T-helper 1 cell (primary cell): ENCODE measurements around the gene CCNI.
"Not testable (repeated sequence)": the region's sequence is repeated elsewhere in the genome, so short reads cannot be mapped to it uniquely, and the experiment has no call there.

ENCODE experiments used
- DNase-seq, 5 donors: peaks; one replicate each; pipeline ENCODE4 v3.0.0-alpha.2; 2012 to 2020

The CCNI gene

GRCh38 chr4:77080806-77081205, 5.0 kb upstream of the CCNI start:
- DNase-seq: not testable (repeated sequence)

- DNase-seq: no peak
These were observed 3.5 kb upstream of the CCNI start for GRCh38 chr4:77079281-77079680.

- no peak for DNase-seq
These were observed 2.6 kb upstream of the CCNI start for GRCh38 chr4:77078401-77078800.

- DNase-seq: peak in 1 of 5 donors; percentile 18
These were observed 1.3 kb upstream of the CCNI start for GRCh38 chr4:77076889-77077635.

- peak; percentile 64 to 88 (median 76) for DNase-seq
These were observed 571 bp downstream of the CCNI start for GRCh38 chr4:77074981-77075855.

GRCh38 chr4:77074381-77074831, 1.4 kb downstream of the CCNI start:
- no peak for DNase-seq

GRCh38 chr4:77073981-77074380, 1.8 kb downstream of the CCNI start:
- DNase-seq: no peak

GRCh38 chr4:77073106-77073809, 2.5 kb downstream of the CCNI start:
- no peak for DNase-seq

GRCh38 chr4:77072195-77072753, 3.5 kb downstream of the CCNI start:
- DNase-seq: peak in 4 of 5 donors; percentile 12 to 45 (median 40)

- not testable (repeated sequence) for DNase-seq
These were observed 6.3 kb downstream of the CCNI start for GRCh38 chr4:77069514-77069913.

- no peak for DNase-seq
These were observed 10.4 kb downstream of the CCNI start for GRCh38 chr4:77065382-77065781.

- DNase-seq: no peak
These were observed 12.9 kb downstream of the CCNI start for GRCh38 chr4:77062856-77063255.

GRCh38 chr4:77052352-77052751, 23.4 kb downstream of the CCNI start:
- peak; percentile 19 to 62 (median 42) for DNase-seq

GRCh38 chr4:77050962-77051361, 24.8 kb downstream of the CCNI start:
- no peak for DNase-seq

GRCh38 chr4:77047037-77047436, 28.8 kb downstream of the CCNI start:
- DNase-seq: no peak

- no peak for DNase-seq
These were observed 30.3 kb downstream of the CCNI start for GRCh38 chr4:77045490-77045889.

- DNase-seq: peak in 1 of 5 donors; percentile 31
These were observed 31.2 kb downstream of the CCNI start for GRCh38 chr4:77044461-77045150.

- DNase-seq: no peak
These were observed 32.2 kb downstream of the CCNI start for GRCh38 chr4:77043507-77044136.

GRCh38 chr4:77040854-77041725, 34.7 kb downstream of the CCNI start:
- DNase-seq: no peak

GRCh38 chr4:77040270-77040669, 35.5 kb downstream of the CCNI start:
- DNase-seq: no peak

GRCh38 chr4:77039796-77040195, 36.0 kb downstream of the CCNI start:
- DNase-seq: no peak
